ENCODE measurements around the gene SRBD1.

GRCh38 chr2:45368792-45369191, 242.3 kb downstream of the SRBD1 start:
- no peak for TF ChIP-seq CTCF (optimal IDR thresholded peaks at IDR 0.05 in 1 of 3, IDR thresholded peaks at IDR 0.05 in 1 of 3, conservative IDR thresholded peaks at IDR 0.05 in 1 of 3; ENCODE audit: extremely low read depth in 1 of 3, insufficient read depth in 2 of 3, low read length in 3 of 3)
- no peak for TF ChIP-seq EZH2 (IDR thresholded peaks at IDR 0.05; ENCODE audit: low read length)
